ENCODE data around the gene OR4F6. TPM values are rescaled to one million over a fixed set of nuclear protein-coding genes. Genes with fewer than 3 reads are reported as not detected.

The OR4F6 gene
- total and polyA plus RNA-seq, 9 of the 15 experiments (the other 6 are each of a cell fraction or from before 2014, with no cell fraction given), result not detected

DNA sequence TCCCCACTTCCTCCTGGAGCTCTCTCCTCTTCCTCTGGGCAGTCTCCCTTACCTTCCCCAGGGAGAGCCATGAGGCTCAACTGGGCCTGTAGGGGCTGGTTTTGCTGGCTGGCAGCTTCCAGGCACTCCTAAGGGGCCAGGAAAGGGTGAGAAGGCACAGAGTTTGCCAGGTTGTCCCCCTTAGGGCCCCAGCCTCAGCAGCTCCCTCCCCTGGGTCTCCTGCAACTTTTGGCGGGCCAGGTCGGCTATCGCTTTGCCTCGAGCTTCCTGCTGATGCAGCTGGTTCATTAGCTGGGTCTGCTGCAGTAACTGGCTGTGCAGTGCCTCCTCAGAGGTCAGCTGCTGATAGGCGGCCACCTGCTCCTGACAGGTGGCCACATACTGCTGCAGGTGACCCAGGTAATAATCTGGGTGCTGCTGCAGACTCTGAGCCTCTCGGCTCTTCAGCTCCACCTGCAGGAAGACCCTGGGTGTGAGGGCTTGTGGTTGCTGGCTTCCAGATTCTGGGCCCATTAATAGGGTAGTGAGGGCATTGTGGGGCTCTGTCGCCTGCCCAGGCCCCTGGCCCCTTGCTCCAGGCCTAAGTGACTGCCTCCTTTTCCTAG, 29.7 kb upstream of the OR4F6 start (continued):
- TF ChIP-seq, protein P1, sequence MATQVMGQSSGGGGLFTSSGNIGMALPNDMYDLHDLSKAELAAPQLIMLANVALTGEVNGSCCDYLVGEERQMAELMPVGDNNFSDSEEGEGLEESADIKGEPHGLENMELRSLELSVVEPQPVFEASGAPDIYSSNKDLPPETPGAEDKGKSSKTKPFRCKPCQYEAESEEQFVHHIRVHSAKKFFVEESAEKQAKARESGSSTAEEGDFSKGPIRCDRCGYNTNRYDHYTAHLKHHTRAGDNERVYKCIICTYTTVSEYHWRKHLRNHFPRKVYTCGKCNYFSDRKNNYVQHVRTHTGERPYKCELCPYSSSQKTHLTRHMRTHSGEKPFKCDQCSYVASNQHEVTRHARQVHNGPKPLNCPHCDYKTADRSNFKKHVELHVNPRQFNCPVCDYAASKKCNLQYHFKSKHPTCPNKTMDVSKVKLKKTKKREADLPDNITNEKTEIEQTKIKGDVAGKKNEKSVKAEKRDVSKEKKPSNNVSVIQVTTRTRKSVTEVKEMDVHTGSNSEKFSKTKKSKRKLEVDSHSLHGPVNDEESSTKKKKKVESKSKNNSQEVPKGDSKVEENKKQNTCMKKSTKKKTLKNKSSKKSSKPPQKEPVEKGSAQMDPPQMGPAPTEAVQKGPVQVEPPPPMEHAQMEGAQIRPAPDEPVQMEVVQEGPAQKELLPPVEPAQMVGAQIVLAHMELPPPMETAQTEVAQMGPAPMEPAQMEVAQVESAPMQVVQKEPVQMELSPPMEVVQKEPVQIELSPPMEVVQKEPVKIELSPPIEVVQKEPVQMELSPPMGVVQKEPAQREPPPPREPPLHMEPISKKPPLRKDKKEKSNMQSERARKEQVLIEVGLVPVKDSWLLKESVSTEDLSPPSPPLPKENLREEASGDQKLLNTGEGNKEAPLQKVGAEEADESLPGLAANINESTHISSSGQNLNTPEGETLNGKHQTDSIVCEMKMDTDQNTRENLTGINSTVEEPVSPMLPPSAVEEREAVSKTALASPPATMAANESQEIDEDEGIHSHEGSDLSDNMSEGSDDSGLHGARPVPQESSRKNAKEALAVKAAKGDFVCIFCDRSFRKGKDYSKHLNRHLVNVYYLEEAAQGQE (IDR thresholded peaks at IDR 0.05; ENCODE audit: borderline replicate concordance), result peak; percentile 19; the same call in 1 of the 2 replicates
- TF ChIP-seq, protein P1 (CRISPR knock-in tag; IDR thresholded peaks at IDR 0.05; ENCODE audit: low read depth), result no peak
- TF ChIP-seq JUN (IDR thresholded peaks at IDR 0.05; ENCODE audit: borderline replicate concordance, low read depth, low read length) (no peak), JUN (CRISPR knock-in tag; IDR thresholded peaks at IDR 0.05; ENCODE audit: borderline replicate concordance) (no peak)
- TF ChIP-seq, protein P2, sequence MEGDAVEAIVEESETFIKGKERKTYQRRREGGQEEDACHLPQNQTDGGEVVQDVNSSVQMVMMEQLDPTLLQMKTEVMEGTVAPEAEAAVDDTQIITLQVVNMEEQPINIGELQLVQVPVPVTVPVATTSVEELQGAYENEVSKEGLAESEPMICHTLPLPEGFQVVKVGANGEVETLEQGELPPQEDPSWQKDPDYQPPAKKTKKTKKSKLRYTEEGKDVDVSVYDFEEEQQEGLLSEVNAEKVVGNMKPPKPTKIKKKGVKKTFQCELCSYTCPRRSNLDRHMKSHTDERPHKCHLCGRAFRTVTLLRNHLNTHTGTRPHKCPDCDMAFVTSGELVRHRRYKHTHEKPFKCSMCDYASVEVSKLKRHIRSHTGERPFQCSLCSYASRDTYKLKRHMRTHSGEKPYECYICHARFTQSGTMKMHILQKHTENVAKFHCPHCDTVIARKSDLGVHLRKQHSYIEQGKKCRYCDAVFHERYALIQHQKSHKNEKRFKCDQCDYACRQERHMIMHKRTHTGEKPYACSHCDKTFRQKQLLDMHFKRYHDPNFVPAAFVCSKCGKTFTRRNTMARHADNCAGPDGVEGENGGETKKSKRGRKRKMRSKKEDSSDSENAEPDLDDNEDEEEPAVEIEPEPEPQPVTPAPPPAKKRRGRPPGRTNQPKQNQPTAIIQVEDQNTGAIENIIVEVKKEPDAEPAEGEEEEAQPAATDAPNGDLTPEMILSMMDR (IDR thresholded peaks at IDR 0.05 in 2 of 3, conservative IDR thresholded peaks at IDR 0.05 in 1 of 3; ENCODE audit: insufficient read depth in 2 of 3, low read depth in 1 of 3, low read length in 3 of 3), result peak; percentile 66 to 67 (median 66)
